Measurements from ENCODE around the gene PTK7.

- TF ChIP-seq EP300 (IDR thresholded peaks at IDR 0.05) (no peak), CTCF (IDR thresholded peaks at IDR 0.05) (no peak), POLR2A (IDR thresholded peaks at IDR 0.05; ENCODE audit: low read depth) (no peak), POLR2AphosphoS5 (IDR thresholded peaks at IDR 0.05) (no peak)
These were observed 87.8 kb downstream of the PTK7 start for GRCh38 chr6:43163899-43164298.
